Stimulated activated memory B cell treated with anti-CD40 and anti-IgM and Interleukin-4, amounts not matched to agents 10 μg/mL and 1 μg/mL and 100 μg/mL, for 72 hours (primary cell): Measurements from ENCODE around the gene MAGEA12.
"Not testable (repeated sequence)": the region's sequence is repeated elsewhere in the genome, so short reads cannot be mapped to it uniquely, and the experiment has no call there.

Experiments used
- ATAC-seq: fragments of 150-1000 bp; cut with Tn5 transposase; 2 replicates; pipeline ENCODE4 v1.10.0; 2021
- H3K27ac Mint-ChIP-seq: one replicate; pipeline ENCODE4 v1.8.0; 2022; ENCODE audit warnings: mild to moderate bottlenecking, mixed read lengths
- H3K27me3 Mint-ChIP-seq: one replicate; pipeline ENCODE4 v1.8.0; 2022; ENCODE audit warnings: mixed read lengths
- H3K36me3 Mint-ChIP-seq: one replicate; pipeline ENCODE4 v1.8.0; 2022; ENCODE audit warnings: mixed read lengths
- H3K4me1 Mint-ChIP-seq: one replicate; pipeline ENCODE4 v1.8.0; 2022; ENCODE audit warnings: mixed read lengths
- H3K4me3 Mint-ChIP-seq: one replicate; pipeline ENCODE4 v1.8.0; 2022; ENCODE audit warnings: mild to moderate bottlenecking, moderate library complexity, mixed read lengths
- H3K9me3 Mint-ChIP-seq: one replicate; pipeline ENCODE4 v1.8.0; 2022; ENCODE audit warnings: mixed read lengths

The MAGEA12 gene

DNA sequence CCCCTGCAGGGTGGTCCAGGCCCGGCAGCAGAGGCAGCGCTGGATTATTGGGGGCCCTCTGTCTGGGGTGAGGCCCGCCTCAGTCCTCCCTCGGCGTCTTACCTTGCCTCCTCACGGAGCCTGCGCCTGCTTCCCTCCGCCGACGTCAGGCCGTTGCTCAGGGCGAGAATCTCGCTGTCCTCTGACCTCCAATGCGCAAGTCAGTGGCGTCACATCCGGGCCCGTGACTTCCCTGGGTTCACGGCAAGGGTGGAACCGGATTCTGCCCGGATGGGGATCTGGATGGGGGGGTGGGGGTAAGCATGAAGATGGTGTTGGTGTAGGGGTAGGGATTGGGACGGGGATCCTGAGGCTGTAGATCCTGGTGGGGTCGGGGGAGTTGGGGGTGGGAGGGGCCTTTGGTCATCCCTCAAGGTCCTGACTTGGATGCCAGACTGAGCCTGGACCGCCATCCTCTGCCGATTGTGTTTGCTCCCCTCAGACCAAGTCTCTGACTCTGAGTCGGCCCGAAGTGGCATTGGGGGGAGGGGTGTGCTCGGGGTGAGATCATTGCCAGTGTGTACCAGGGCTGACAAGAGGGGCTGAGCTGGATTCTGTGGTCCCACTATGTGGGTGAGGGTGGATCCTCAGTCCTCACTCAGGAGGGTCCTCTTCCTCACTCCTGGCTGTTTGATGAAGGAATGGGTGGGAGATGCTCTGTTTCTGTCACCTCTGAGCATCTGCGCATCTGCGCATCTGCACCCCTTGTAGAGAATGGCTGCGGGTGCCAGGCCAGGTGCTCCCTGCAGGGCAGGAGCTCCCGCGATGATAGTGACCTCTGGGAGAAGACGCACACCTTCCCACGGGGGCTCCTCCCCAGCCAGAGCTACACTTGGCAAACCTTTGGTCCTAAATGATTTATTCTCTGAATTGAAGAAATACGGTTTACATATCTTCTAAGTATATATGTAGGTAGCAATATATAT lies 20.4 kb downstream of the MAGEA12 start, which contains the start of gene MAGEA2:
TSS of gene MAGEA2 (minus strand) at position 157 of the 965 bp plus-strand sequence. CDS start 2,479 bp downstream, outside the sequence.
- ATAC-seq, H3K9me3 Mint-ChIP-seq, H3K4me3 Mint-ChIP-seq, H3K27ac Mint-ChIP-seq, H3K36me3 Mint-ChIP-seq, H3K27me3 Mint-ChIP-seq, H3K4me1 Mint-ChIP-seq: not testable (repeated sequence)

DNA sequence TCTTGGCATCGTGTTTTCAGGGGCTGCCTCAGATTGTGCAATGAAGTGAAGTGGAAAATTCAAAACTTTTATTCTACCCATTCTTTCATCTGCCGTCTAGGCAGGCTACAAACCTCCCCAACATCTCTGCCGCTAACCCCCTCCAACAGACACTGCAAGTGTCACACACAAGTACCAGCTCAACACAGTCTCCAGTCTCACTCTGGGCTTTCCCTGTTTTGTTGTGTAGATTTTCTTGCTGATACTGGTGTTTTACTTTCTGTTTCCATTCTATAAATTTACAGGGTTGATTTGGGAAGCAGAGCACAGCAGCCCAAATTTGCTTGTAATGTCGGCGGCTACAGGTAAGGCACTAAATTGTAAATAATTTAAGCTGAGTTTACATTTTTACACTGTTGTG lies 21.3 kb downstream of the MAGEA12 start:
- H3K4me3 Mint-ChIP-seq, H3K36me3 Mint-ChIP-seq, H3K4me1 Mint-ChIP-seq, H3K27me3 Mint-ChIP-seq, H3K9me3 Mint-ChIP-seq, H3K27ac Mint-ChIP-seq, ATAC-seq: not testable (repeated sequence)

DNA sequence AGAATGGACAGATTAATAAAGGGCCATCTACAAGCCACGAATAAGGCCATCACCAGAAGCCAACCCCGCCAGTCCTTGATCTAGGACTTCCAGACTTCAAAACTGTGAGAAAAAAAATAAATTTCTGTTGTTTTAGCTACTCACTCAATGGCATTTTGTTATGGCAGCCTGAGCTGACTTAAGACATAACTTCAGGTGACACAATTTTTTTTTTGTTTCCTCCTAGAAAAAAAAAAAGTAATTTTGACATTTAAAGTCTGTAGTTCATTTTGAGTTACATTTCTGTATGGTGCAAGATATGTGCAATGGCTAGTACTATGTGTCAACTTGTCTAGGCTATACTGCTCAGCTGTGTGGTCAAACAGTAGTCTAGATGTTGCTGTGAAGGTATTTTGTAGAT lies 25.4 kb downstream of the MAGEA12 start, which contains the start of gene CSAG3:
TSS of gene CSAG3 (plus strand) at position 301 of the 400 bp plus-strand sequence.
- H3K4me1 Mint-ChIP-seq, ATAC-seq, H3K27me3 Mint-ChIP-seq, H3K36me3 Mint-ChIP-seq, H3K9me3 Mint-ChIP-seq, H3K27ac Mint-ChIP-seq, H3K4me3 Mint-ChIP-seq: not testable (repeated sequence)

DNA sequence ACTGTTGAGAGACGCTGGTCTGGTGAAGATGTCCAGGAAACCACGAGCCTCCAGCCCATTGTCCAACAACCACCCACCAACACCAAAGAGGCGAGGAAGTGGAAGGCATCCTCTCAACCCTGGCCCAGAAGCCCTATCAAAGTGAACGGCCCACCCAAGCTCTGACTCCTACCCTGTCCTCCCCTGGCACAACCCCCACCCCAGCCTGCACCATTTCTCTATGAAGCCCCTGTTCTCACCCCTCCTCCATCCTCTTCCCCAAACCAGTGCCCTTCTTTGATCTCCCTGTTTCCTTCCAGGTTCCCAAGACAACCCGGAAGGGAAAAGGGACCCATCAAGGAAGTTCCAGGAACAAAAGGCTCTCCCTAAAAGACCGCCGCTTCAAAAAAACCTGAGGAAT lies 26.0 kb downstream of the MAGEA12 start:
- H3K4me1 Mint-ChIP-seq, H3K27me3 Mint-ChIP-seq, ATAC-seq, H3K36me3 Mint-ChIP-seq, H3K9me3 Mint-ChIP-seq, H3K4me3 Mint-ChIP-seq, H3K27ac Mint-ChIP-seq: not testable (repeated sequence)

DNA sequence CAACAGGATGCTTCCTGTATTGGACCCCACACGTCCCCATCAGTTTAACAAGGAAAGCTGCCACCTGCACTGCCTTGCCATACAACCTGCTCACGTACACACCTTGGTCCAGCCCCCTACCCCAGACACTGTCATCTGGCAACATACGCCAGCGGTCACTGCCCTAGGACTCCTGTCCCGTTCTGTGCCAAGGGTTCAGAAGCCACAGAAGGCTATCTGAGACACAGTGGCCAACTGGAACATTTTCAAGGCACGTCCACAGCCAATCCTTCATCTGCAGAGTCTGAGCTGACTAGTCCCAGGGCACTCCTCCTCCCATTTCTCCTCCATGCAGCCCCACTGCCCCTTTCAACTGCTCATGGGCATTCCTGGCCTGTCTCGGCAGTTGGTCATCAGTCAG lies 28.0 kb downstream of the MAGEA12 start:
- not testable (repeated sequence) for H3K27me3 Mint-ChIP-seq, H3K4me3 Mint-ChIP-seq, ATAC-seq, H3K27ac Mint-ChIP-seq, H3K9me3 Mint-ChIP-seq, H3K4me1 Mint-ChIP-seq, H3K36me3 Mint-ChIP-seq

DNA sequence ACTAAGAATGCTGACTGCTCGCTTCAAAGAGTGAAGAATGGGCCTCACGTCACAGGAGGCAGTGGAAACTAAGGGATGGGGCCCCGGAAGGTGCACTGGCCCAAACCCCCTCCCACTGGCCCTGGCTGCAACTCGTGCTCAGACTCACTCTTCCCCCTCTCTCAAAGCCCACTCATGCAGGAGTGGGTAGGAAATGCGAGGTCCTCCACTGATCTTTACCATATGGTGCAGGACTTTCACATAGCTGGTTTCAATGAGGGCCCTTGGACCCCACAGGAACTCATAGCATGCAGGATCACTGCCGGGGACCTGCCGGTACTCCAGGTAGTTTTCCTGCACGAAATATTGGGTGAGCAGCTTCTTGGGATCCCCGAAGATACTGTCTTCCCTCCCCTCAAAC lies 33.0 kb downstream of the MAGEA12 start:
- not testable (repeated sequence) for H3K4me3 Mint-ChIP-seq, H3K9me3 Mint-ChIP-seq, H3K27me3 Mint-ChIP-seq, H3K36me3 Mint-ChIP-seq, H3K4me1 Mint-ChIP-seq, H3K27ac Mint-ChIP-seq, ATAC-seq

DNA sequence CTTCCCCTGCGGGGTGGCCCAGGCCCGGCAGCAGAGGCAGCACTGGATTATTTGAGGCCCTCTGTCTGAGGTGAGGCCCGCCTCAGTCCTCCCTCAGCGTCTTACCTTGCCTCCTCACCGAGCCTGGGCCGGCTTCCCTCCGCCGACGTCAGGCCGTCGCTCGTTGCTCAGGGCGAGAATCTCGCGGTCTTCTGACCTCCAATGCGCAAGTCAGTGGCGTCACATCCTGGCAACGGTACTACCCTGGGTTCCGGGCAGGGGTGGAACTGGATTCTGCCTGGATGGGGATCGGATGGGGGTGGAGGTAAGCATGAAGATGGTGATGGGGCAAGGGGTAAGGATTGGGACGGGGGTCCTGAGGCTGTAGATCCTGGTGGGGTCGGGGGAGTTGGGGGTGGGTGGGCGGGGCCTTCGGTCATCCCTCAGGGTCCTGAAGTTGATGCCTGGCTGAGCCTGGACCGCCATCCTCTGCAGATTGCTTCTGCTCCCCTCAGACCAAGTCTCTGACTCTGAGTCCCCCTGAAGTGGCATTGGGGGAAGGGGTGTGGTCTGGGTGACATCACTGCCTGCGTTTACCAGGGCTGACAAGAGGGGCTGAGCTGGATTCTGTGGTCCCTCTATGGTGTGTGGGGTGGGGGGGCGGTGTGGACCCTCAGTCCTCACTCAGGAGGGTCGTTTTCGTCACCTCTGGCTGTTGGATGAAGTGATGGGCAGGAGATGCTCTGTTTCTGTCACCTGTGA lies 36.2 kb downstream of the MAGEA12 start, which contains the start of gene MAGEA6:
TSS of gene MAGEA6 (minus strand) at position 141 of the 741 bp plus-strand sequence. CDS start 2,039 bp downstream, outside the sequence.
- H3K4me1 Mint-ChIP-seq, H3K27ac Mint-ChIP-seq, H3K36me3 Mint-ChIP-seq, H3K9me3 Mint-ChIP-seq, H3K27me3 Mint-ChIP-seq, H3K4me3 Mint-ChIP-seq, ATAC-seq: not testable (repeated sequence)

DNA sequence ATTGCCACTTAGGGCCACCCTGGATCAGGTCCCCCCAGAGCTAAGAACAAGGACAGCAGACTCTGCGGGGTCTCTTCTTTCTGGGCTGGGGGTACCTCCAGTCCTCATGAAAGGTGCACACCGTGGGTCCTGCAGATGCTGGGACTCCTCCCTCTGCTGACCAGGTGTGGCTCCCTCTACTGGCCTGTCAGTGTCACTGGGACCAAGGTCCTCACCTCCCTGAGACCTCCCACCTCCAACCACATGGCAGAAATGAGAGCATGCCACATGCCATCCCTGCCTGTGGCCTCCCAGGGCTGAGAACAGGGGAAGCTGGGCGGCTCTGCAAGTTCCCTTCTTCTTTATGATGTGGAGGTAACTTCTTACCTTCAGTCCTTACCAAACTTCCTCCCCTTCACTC lies 53.5 kb downstream of the MAGEA12 start:
- not testable (repeated sequence) for ATAC-seq, H3K4me3 Mint-ChIP-seq, H3K27me3 Mint-ChIP-seq

More for the DNA sequence above, 53.5 kb downstream of the MAGEA12 start:
- not testable (repeated sequence) for H3K27ac Mint-ChIP-seq, H3K4me1 Mint-ChIP-seq, H3K36me3 Mint-ChIP-seq, H3K9me3 Mint-ChIP-seq
